HCT116 (cell line): ENCODE data around the gene CTIF. TPM values are rescaled to one million over a fixed set of nuclear protein-coding genes. Genes with fewer than 3 reads are reported as not detected.

ENCODE experiments used
- ATAC-seq: fragments of 200-7000 bp; cut with Tn5 transposase; 2 replicates; pipeline ENCODE4 v1.9.1; 2020; ENCODE audit warnings: mild to moderate bottlenecking, moderate library complexity
- BruUV-seq: library from RNA; stranded (reverse); fragments of 400-500 nt; replicated peaks from 2 replicates; lab custom pipeline; 2021; lab: Mats Ljungman, UMichigan
- CTCF ChIA-PET: fragments of 300-600 bp; sonication (Branson Sonifier 250); formaldehyde crosslinking; loops from one replicate; lab custom pipeline; 2021; ENCODE audit warnings: antibody characterized with exemption; lab: Charles Lee
- POLR2A ChIA-PET: fragments of 300-600, 350-600 bp; sonication (Branson Sonifier 250); formaldehyde crosslinking; loops from one replicate; lab custom pipeline; 2021; ENCODE audit warnings: antibody characterized with exemption; lab: Charles Lee
- RAD21 ChIA-PET, 2 experiments: fragments of 300-600 bp; sonication (Branson Sonifier 250); formaldehyde crosslinking; loops; one replicate each; lab custom pipeline; 2023; ENCODE audit warnings: low total read pairs in 2 of 2; ENCODE audit not compliant: uncharacterized antibody in 2 of 2, unreplicated experiment in 2 of 2, low non-redundant PET in 1 of 2; lab: Charles Lee
- DNase-seq: peaks from one replicate; pipeline ENCODE4 v3.0.0-alpha.2; 2010; ENCODE audit warnings: low read depth, low spot score
- H2AFZ ChIP-seq: fragments of 200-600 bp; shearing (Covaris generic), sonication (generic); 2 replicates; pipeline ENCODE4 v1.6.1; 2017; ENCODE audit warnings: low read depth, mixed run types, mixed read lengths, antibody characterized with exemption, low read length; ENCODE audit not compliant: poor library complexity, severe bottlenecking
- H3K27ac ChIP-seq: 2 replicates; pipeline ENCODE4 v1.5.1; 2012; ENCODE audit warnings: low read depth, low read length
- H3K27me3 ChIP-seq: fragments of 200-600 bp; sonication (generic); 2 replicates; pipeline ENCODE4 v1.6.1; 2016; ENCODE audit warnings: mixed run types, low read length, mixed read lengths; ENCODE audit not compliant: insufficient read depth
- H3K36me3 ChIP-seq, 2 experiments: fragments of 200-500 bp in 1 of 2; fragments of 200-600 bp in 1 of 2; sonication (Bioruptor generic) in 1 of 2; sonication (generic) in 1 of 2; 2 replicates each; pipeline versions ENCODE4 v1.5.1 to v1.6.1; 2014 to 2016; ENCODE audit warnings: low read length in 2 of 2, inconsistent platforms in 1 of 2, mixed read lengths in 1 of 2, mixed run types in 1 of 2; ENCODE audit not compliant: insufficient read depth in 2 of 2, control insufficient read depth in 1 of 2
- H3K4me1 ChIP-seq, 2 experiments: fragments of 200-600 bp in 1 of 2; sonication (generic) in 1 of 2; 2 replicates each; pipeline versions ENCODE4 v1.5.1 to v1.6.1; 2012 to 2017; ENCODE audit warnings: low read length in 2 of 2, inconsistent platforms in 1 of 2, mild to moderate bottlenecking in 1 of 2, mixed read lengths in 1 of 2, mixed run types in 1 of 2, moderate library complexity in 1 of 2; ENCODE audit not compliant: insufficient read depth in 2 of 2, control insufficient read depth in 1 of 2
- H3K4me2 ChIP-seq: fragments of 200-600 bp; sonication (generic); 2 replicates; pipeline ENCODE4 v1.6.1; 2017; ENCODE audit warnings: mixed run types, low read length, mixed read lengths
- H3K4me3 ChIP-seq, 2 experiments: fragments of 200-600 bp in 1 of 2; sonication (generic) in 1 of 2; replicated peaks in 1 of 2; 2 replicates each; pipeline ENCODE4 v1.5.1; 2011 to 2016; ENCODE audit warnings: low read length in 2 of 2, control low read depth in 1 of 2, low read depth in 1 of 2, mild to moderate bottlenecking in 1 of 2, mixed read lengths in 1 of 2, mixed run types in 1 of 2
- H3K79me2 ChIP-seq: fragments of 200-600 bp; sonication (generic); 2 replicates; pipeline ENCODE4 v1.6.1; 2017; ENCODE audit warnings: mild to moderate bottlenecking, mixed run types, low read length, moderate library complexity, mixed read lengths; ENCODE audit not compliant: insufficient read depth
- H3K9ac ChIP-seq: fragments of 200-600 bp; sonication (generic); 2 replicates; pipeline ENCODE4 v1.6.1; 2016; ENCODE audit warnings: low read length, mixed read lengths
- H3K9me2 ChIP-seq: fragments of 200-600 bp; sonication (generic), shearing (Covaris generic); 2 replicates; pipeline ENCODE4 v1.6.1; 2017; ENCODE audit warnings: mixed run types, mild to moderate bottlenecking, moderate library complexity; ENCODE audit not compliant: insufficient read depth
- H3K9me3 ChIP-seq, 2 experiments: fragments of 200-500 bp in 1 of 2; fragments of 200-600 bp in 1 of 2; sonication (Bioruptor generic) in 1 of 2; sonication (generic) in 1 of 2; 2 replicates each; pipeline ENCODE4 v1.6.1; 2014 to 2017; ENCODE audit warnings: low read length in 2 of 2, mixed read lengths in 2 of 2, inconsistent platforms in 1 of 2, low read depth in 1 of 2, mild to moderate bottlenecking in 1 of 2, mixed run types in 1 of 2, moderate library complexity in 1 of 2; ENCODE audit not compliant: control insufficient read depth in 1 of 2, insufficient read depth in 1 of 2
- H4K20me1 ChIP-seq: fragments of 200-600 bp; sonication (generic), shearing (Covaris generic); 2 replicates; pipeline ENCODE4 v1.6.1; 2017; ENCODE audit warnings: mixed run types, mild to moderate bottlenecking, moderate library complexity; ENCODE audit not compliant: insufficient read depth
- EGR1 ChIP-seq: IDR thresholded peaks from 2 replicates; pipeline ENCODE4 v1.6.1; 2012; ENCODE audit warnings: low read depth
- EZH2 ChIP-seq: fragments of 200-600 bp; sonication (generic); IDR thresholded peaks from 2 replicates; pipeline ENCODE4 v1.6.1; 2017; ENCODE audit warnings: antibody characterized with exemption, mixed run types
- EZH2phosphoT487 ChIP-seq: fragments of 200-600 bp; IDR thresholded peaks from 2 replicates; pipeline ENCODE4 v1.6.1; 2018; ENCODE audit warnings: antibody characterized with exemption, borderline replicate concordance
- FOSL1 ChIP-seq: IDR thresholded peaks from 2 replicates; pipeline ENCODE4 v1.6.1; 2012; ENCODE audit warnings: low read depth
- JUND ChIP-seq: IDR thresholded peaks from 2 replicates; pipeline ENCODE4 v1.6.1; 2012
- RAD21 ChIP-seq: IDR thresholded peaks from 2 replicates; pipeline ENCODE4 v1.6.1; 2012; ENCODE audit warnings: low read depth, mild to moderate bottlenecking
- REST ChIP-seq: IDR thresholded peaks from 2 replicates; pipeline ENCODE4 v1.6.1; 2012; ENCODE audit warnings: low read depth
- SIN3A ChIP-seq: IDR thresholded peaks from 2 replicates; pipeline ENCODE4 v1.6.1; 2012; ENCODE audit warnings: low read depth
- YY1 ChIP-seq: IDR thresholded peaks from 2 replicates; pipeline ENCODE4 v1.6.1; 2011; ENCODE audit warnings: low read length, low read depth, moderate library complexity, mild to moderate bottlenecking; ENCODE audit not compliant: insufficient replicate concordance; ENCODE audit errors: extremely low read depth
- ZBTB33 ChIP-seq: IDR thresholded peaks from 2 replicates; pipeline ENCODE4 v1.6.1; 2011; ENCODE audit warnings: mild to moderate bottlenecking, low read length, moderate library complexity; ENCODE audit not compliant: insufficient replicate concordance; ENCODE audit errors: extremely low read depth
- ZFX ChIP-seq: fragments of 450-650 bp; IDR thresholded peaks from 2 replicates; pipeline ENCODE4 v1.6.1; 2017
- intact Hi-C: fragments of 100-400 bp; cut with micrococcal nuclease; formaldehyde crosslinking; loops from 2 replicates; pipeline ENCODE4 v1.10.0; 2022
- total RNA-seq: library from RNA; stranded (reverse); gene quantifications from one replicate; pipeline ENCODE4 v1.2.1, GENCODE V29; 2021; ENCODE audit not compliant: unreplicated experiment
- TF ChIP-seq, protein P1 (sequence below), 3 experiments: fragments of 200-600 bp in 1 of 3; sonication (generic) in 1 of 3; IDR thresholded peaks in 2 of 3; conservative IDR thresholded peaks in 1 of 3; 2 replicates each; pipeline ENCODE4 v1.5.1; 2012 to 2017; ENCODE audit warnings: low read depth in 2 of 3, low read length in 2 of 3, antibody characterized with exemption in 1 of 3, borderline replicate concordance in 1 of 3, control low read depth in 1 of 3, mild to moderate bottlenecking in 1 of 3, mixed read lengths in 1 of 3, mixed run types in 1 of 3, moderate library complexity in 1 of 3; ENCODE audit not compliant: insufficient read depth in 1 of 3

Gene CTIF
- total RNA-seq, 1 experiment from 2014 or later, result 19.7 TPM

DNA sequence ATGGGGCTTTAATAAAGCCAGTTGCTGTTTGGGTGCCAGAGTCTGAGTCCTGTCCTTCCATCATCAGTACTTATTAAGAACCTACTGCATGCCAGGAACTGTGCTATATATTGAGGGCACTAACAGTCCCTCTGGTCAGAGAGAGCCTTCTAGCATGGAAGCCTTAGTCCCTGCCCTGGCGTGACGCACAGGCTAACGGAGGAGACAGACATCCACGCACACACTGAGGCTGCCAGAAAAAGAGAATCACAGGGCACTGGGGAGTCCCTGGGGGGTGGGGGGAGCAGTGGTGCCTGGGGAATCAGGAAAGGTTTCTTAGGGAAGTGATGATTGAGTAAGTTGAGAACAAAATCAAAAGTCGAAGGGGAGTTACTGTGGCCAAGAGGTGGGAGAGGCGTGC, 31.5 kb downstream of the CTIF start:
- ChIA-PET RAD21 (no interaction called here), CTCF (no interaction called here), POLR2A (no interaction called here)
- H3K36me3 ChIP-seq, result no peaks in the 10 kb centered on the region
- TF ChIP-seq ZFX (no peak), FOSL1 (no peak), YY1 (no peak), EZH2 (no peak), RAD21 (no peak), SIN3A (no peak), JUND (no peak)
- no peaks in the 10 kb centered on the region for H3K9me2 ChIP-seq
- no peak overlapping the region for H3K9ac ChIP-seq
- H3K27me3 ChIP-seq, result no peaks in the 10 kb centered on the region
- no peaks in the 10 kb centered on the region for H3K79me2 ChIP-seq
- no peaks in the 10 kb centered on the region; a peak in 1 of 4 replicates for H3K9me3 ChIP-seq
- H4K20me1 ChIP-seq, result no peaks in the 10 kb centered on the region
- H3K4me3 ChIP-seq, result no peak overlapping the region
- no peak overlapping the region for H3K4me2 ChIP-seq
- no peak for ATAC-seq
- no peak overlapping the region for H2AFZ ChIP-seq
- intact Hi-C loops, result no loop called here
- peaks cover 9 to 28% of the 10 kb centered on the region in 2 experiments for H3K4me1 ChIP-seq
- no peak overlapping the region for H3K27ac ChIP-seq
- BruUV-seq, result no TSS peak
- DNase-seq, result no peak

GRCh38 chr18:48571639-48572384, 33.0 kb downstream of the CTIF start:
- H3K4me2 ChIP-seq, result peak overlapping the region; percentile 28; the same call in 1 of the 2 replicates
- H3K79me2 ChIP-seq, result no peaks in the 10 kb centered on the region
- CTCF ChIA-PET, result no interaction called here
- TF ChIP-seq ZFX (no peak), ZBTB33 (no peak), JUND (no peak), REST (no peak), YY1 (no peak), EGR1 (no peak), EZH2phosphoT487 (no peak)
- TF ChIP-seq, protein P1, sequence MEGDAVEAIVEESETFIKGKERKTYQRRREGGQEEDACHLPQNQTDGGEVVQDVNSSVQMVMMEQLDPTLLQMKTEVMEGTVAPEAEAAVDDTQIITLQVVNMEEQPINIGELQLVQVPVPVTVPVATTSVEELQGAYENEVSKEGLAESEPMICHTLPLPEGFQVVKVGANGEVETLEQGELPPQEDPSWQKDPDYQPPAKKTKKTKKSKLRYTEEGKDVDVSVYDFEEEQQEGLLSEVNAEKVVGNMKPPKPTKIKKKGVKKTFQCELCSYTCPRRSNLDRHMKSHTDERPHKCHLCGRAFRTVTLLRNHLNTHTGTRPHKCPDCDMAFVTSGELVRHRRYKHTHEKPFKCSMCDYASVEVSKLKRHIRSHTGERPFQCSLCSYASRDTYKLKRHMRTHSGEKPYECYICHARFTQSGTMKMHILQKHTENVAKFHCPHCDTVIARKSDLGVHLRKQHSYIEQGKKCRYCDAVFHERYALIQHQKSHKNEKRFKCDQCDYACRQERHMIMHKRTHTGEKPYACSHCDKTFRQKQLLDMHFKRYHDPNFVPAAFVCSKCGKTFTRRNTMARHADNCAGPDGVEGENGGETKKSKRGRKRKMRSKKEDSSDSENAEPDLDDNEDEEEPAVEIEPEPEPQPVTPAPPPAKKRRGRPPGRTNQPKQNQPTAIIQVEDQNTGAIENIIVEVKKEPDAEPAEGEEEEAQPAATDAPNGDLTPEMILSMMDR (IDR thresholded peaks at IDR 0.05 in 2 of 3, conservative IDR thresholded peaks at IDR 0.05 in 1 of 3; ENCODE audit: borderline replicate concordance in 1 of 3, insufficient read depth in 1 of 3, low read depth in 2 of 3, low read length in 2 of 3), result no peak

More at GRCh38 chr18:48571639-48572384, 33.0 kb downstream of the CTIF start:
- H3K4me1 ChIP-seq, result peaks cover 6 to 23% of the 10 kb centered on the region in 2 experiments
- no peaks in the 10 kb centered on the region; a peak in 1 of 4 replicates for H3K9me3 ChIP-seq
- no peaks in the 10 kb centered on the region for H3K9me2 ChIP-seq
- POLR2A ChIA-PET, result no interaction called here
- BruUV-seq, result no TSS peak
- no peak overlapping the region for H3K4me3 ChIP-seq
- no peak overlapping the region for H2AFZ ChIP-seq
- no peak for ATAC-seq
- intact Hi-C loops, result no loop called here
- RAD21 ChIA-PET, result no interaction called here
- H3K27me3 ChIP-seq, result no peaks in the 10 kb centered on the region
- H3K27ac ChIP-seq, result no peak overlapping the region
- H3K9ac ChIP-seq, result no peak overlapping the region
- DNase-seq, result no peak
- no peaks in the 10 kb centered on the region for H3K36me3 ChIP-seq
- H4K20me1 ChIP-seq, result no peaks in the 10 kb centered on the region
